ENCODE data around the gene LRRC4B. TPM values are rescaled to one million over a fixed set of nuclear protein-coding genes. Genes with fewer than 3 reads are reported as not detected.

Gene LRRC4B
- total and polyA plus RNA-seq, 3 donors from 2014 or later: 2.8 to 10.1 (median 5.7) TPM

- H3K27ac ChIP-seq: no peak overlapping the region
- no peaks in the 10 kb centered on the region for H3K27me3 ChIP-seq
Measured at GRCh38 chr19:50555450-50556281, 12.6 kb downstream of the LRRC4B start.

GRCh38 chr19:50555033-50555432 is 13.2 kb downstream of the LRRC4B start:
- Histone ChIP-seq H3K27me3 (no peaks in the 10 kb centered on the region), H3K36me3 (ENCODE audit: low read depth, missing control alignments) (no peaks in the 10 kb centered on the region)
- intact Hi-C loops (cut with DNase I; ENCODE audit: low total_unique reads): no loop called here

More at GRCh38 chr19:50555450-50556281, 12.6 kb downstream of the LRRC4B start:
- TF ChIP-seq POLR2A (IDR thresholded peaks at IDR 0.05): no peak
- TF ChIP-seq CTCF (IDR thresholded peaks at IDR 0.05): no peak
- Histone ChIP-seq H3K36me3 (ENCODE audit: low read depth, missing control alignments) (no peaks in the 10 kb centered on the region), H3K4me3 (peak overlapping the region; percentile 32 to 57), H3K9me3 (no peaks in the 10 kb centered on the region), H3K4me1 (peaks cover 4% of the 10 kb centered on the region)
- peak; percentile 22 for DNase-seq
- intact Hi-C loops (cut with DNase I; ENCODE audit: low total_unique reads): no loop called here
- 36 to 57% methylated on average over 23 to 28 of the region's 28 CpGs for WGBS, 2 donors

GRCh38 chr19:50554212-50554611 is 14.0 kb downstream of the LRRC4B start:
- Histone ChIP-seq H3K27me3 (no peaks in the 10 kb centered on the region), H3K9me3 (no peaks in the 10 kb centered on the region), H3K4me3 (no peak overlapping the region), H3K4me1 (peaks cover 4% of the 10 kb centered on the region), H3K36me3 (ENCODE audit: low read depth, missing control alignments) (no peaks in the 10 kb centered on the region), H3K27ac (no peak overlapping the region)
- intact Hi-C loops (cut with DNase I; ENCODE audit: low total_unique reads): no loop called here
- no peak for DNase-seq
- TF ChIP-seq POLR2A (IDR thresholded peaks at IDR 0.05) (no peak), CTCF (IDR thresholded peaks at IDR 0.05) (no peak)
- WGBS, 2 donors: 85 to 90% methylated on average over 9 to 10 of the region's 10 CpGs

More at GRCh38 chr19:50555033-50555432, 13.2 kb downstream of the LRRC4B start:
- TF ChIP-seq POLR2A (IDR thresholded peaks at IDR 0.05) (no peak), CTCF (IDR thresholded peaks at IDR 0.05) (no peak)
- 73 to 77% methylated on average over 11 to 12 of the region's 12 CpGs for WGBS, 2 donors
- DNase-seq: no peak
- Histone ChIP-seq H3K4me1 (peaks cover 4% of the 10 kb centered on the region), H3K27ac (no peak overlapping the region), H3K9me3 (no peaks in the 10 kb centered on the region), H3K4me3 (no peak overlapping the region)

GRCh38 chr19:50553134-50553703 is 15.0 kb downstream of the LRRC4B start:
- Histone ChIP-seq H3K9me3 (no peaks in the 10 kb centered on the region), H3K4me3 (no peak overlapping the region), H3K36me3 (ENCODE audit: low read depth, missing control alignments) (no peaks in the 10 kb centered on the region), H3K4me1 (peaks cover 4% of the 10 kb centered on the region), H3K27me3 (no peaks in the 10 kb centered on the region), H3K27ac (no peak overlapping the region)
- no peak for DNase-seq
- intact Hi-C loops (cut with DNase I; ENCODE audit: low total_unique reads): no loop called here
- 81 to 85% methylated on average over 19 of the region's 19 CpGs for WGBS, 2 donors
- TF ChIP-seq CTCF (IDR thresholded peaks at IDR 0.05) (no peak), POLR2A (IDR thresholded peaks at IDR 0.05) (no peak)
